Activated CD4-positive, alpha-beta T cell treated with anti-CD3 and anti-CD28 coated beads, Interleukin-2, amount 10 ng/mL, durations not matched to agents 7 days and 5 days (primary cell): ENCODE results near the gene ACOX1. TPM values are rescaled to one million over a fixed set of nuclear protein-coding genes. Genes with fewer than 3 reads are reported as not detected.

Experiments
- CTCF ChIA-PET: fragments of 350-600 bp; sonication (Branson Sonifier 250); formaldehyde crosslinking; loops from one replicate; lab custom pipeline; 2021; ENCODE audit warnings: antibody characterized with exemption; lab: Charles Lee
- POLR2A ChIA-PET: fragments of 350-600 bp; sonication (Branson Sonifier 250); formaldehyde crosslinking; loops from one replicate; lab custom pipeline; 2021; ENCODE audit warnings: antibody characterized with exemption; lab: Charles Lee
- DNase-seq: peaks from one replicate; pipeline ENCODE4 v3.0.0-alpha.2; 2020
- H3K27ac Mint-ChIP-seq: one replicate; pipeline ENCODE4 v1.8.0; 2021; ENCODE audit warnings: mild to moderate bottlenecking, moderate library complexity, mixed read lengths
- H3K27me3 Mint-ChIP-seq: one replicate; pipeline ENCODE4 v1.8.0; 2021; ENCODE audit warnings: mixed read lengths
- H3K36me3 Mint-ChIP-seq: one replicate; pipeline ENCODE4 v1.8.0; 2021; ENCODE audit warnings: low read depth, mixed read lengths
- H3K4me1 Mint-ChIP-seq: one replicate; pipeline ENCODE4 v1.8.0; 2021; ENCODE audit warnings: mixed read lengths
- H3K4me3 Mint-ChIP-seq: one replicate; pipeline ENCODE4 v1.8.0; 2021; ENCODE audit warnings: mild to moderate bottlenecking, moderate library complexity, mixed read lengths
- H3K9me3 Mint-ChIP-seq: one replicate; pipeline ENCODE4 v1.8.0; 2021; ENCODE audit warnings: mixed read lengths
- total RNA-seq, 2 experiments: library from RNA; stranded (reverse); gene quantifications; one replicate each; pipeline ENCODE4 v1.2.3, GENCODE V29; 2021

The ACOX1 gene
- total RNA-seq, 2 experiments from 2014 or later, result 27.8 to 34.7 TPM

DNA sequence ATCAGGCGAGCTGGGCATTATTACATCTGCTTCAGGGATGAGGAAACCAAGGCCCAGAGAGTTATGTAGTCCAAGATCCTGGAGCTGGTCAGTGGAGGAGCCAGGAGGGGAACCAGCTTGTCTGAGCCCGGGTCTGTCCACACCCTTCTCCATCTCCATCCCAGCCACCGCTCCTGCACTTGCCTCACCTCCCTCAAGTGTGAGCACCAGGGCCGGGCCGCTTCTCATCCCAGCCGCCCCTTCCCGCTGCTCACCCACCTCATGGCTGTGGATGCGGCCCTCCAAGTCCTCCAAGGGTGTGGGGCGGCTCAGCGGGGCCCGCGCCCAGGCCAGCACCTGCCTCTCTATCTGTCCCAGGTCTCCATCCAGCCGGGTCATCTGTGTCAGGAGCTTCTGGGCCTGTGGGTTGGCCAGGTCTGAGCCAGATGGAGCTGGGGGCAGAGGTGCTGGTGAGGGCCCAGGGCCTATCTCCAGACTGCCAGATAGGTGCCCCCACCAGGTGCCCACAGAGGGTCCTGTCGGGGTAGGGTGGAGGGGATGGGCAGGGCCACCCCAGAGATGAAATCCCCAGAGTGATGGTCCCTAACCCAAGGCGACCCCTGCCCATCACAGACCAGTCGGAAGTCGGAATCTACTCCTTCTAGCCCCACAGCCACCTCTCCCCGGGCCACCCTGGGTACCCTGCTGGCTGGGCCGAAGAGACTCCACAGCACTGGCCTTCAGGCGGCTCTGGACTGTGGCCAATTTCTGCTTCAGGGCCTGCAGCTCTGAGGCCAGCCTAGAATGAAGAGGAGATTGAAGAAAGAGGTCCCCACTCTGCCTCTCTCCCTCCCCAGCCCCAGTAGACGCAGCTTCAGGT lies 38.7 kb upstream of the ACOX1 start:
- ChIA-PET CTCF (interaction anchor here (0.6 to 2.8 kb wide), 6 partner anchors 9 to 298 kb away, joined by 3 to 7 read pairs (median 5); partner anchors contain the start of gene EVPL), POLR2A (no interaction called here)
- H3K36me3 Mint-ChIP-seq, result no peaks in the 10 kb centered on the region
- DNase-seq, result no peak
- no peak overlapping the region for H3K4me3 Mint-ChIP-seq
- no peaks in the 10 kb centered on the region for H3K9me3 Mint-ChIP-seq
- H3K4me1 Mint-ChIP-seq, result peaks cover 5% of the 10 kb centered on the region
- H3K27ac Mint-ChIP-seq, result no peak overlapping the region
- H3K27me3 Mint-ChIP-seq, result no peaks in the 10 kb centered on the region

DNA sequence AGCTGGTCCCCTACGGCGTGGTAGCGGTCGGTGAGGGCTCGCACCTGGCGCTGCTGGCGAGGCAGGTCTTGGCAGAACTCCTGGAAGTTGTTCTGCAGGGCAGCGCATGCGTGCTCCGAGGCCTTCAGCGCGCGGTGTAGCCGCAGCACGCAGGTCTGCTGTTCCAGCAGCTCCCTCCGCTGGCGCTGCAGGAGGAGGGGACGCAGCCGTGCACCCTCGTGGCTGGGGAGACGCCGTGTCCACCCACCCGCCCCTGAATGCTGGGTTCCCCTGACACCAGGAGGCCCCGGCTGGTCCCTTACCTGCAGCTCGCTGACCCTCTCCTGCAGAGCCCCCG lies 35.9 kb upstream of the ACOX1 start:
- no peak overlapping the region for H3K27ac Mint-ChIP-seq
- DNase-seq, result no peak
- ChIA-PET POLR2A (interaction anchor here (0.9 kb wide), 1 partner anchor 21 kb away, joined by 3 read pairs; no protein-coding TSS in a partner anchor), CTCF (interaction anchor here (0.8 to 2.3 kb wide), 27 partner anchors 10 to 383 kb away, joined by 3 to 31 read pairs (median 4); partner anchors contain the start of genes CDK3, EXOC7, SRP68 and WBP2)
- H3K9me3 Mint-ChIP-seq, result no peaks in the 10 kb centered on the region
- H3K4me3 Mint-ChIP-seq, result no peak overlapping the region
- no peaks in the 10 kb centered on the region for H3K27me3 Mint-ChIP-seq
- no peaks in the 10 kb centered on the region for H3K36me3 Mint-ChIP-seq
- peaks cover 5% of the 10 kb centered on the region for H3K4me1 Mint-ChIP-seq

DNA sequence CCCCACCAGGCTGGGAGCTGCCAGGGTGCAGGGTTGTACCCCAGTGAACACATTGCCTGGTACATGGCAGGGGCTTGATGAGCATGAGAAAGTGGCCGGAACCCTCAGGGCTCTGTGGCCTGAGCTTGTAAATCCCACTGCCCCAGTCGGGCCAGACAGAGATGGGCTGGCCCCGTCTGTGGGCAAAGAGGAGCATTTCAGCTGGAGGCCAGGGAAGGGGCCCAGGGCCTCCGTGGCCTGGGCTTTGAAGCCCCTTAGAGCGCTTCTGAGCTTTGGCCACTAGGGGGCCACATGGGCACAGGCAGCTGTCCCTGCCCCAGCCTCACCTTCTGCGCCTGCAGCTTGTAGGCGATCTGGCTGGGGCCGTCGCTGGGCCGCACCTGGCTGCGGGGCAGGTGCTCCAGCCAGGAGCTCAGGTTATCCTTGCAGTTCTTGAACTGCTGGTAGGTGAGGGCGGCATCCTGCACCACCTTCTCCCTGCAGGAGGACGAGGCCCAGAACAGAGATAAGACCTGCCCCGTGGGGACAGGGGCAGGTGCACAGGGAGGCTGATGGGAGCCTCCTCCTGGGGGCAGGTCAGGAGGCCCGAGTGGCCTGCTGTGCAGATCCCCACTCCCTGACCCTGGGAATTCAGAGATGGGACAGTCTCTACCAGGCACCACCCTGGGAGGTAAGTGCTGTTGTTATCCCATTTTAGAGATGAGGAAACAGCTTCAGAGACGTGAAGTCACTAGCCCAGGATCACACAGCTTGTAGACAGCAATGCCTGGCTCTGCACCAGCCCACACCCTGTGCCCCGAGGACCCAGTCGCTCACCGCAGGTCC lies 35.3 kb upstream of the ACOX1 start:
- POLR2A ChIA-PET, result interaction anchor here (0.9 kb wide), 1 partner anchor 21 kb away, joined by 3 read pairs; no protein-coding TSS in a partner anchor
- H3K27ac Mint-ChIP-seq, result peak overlapping the region; percentile 62
- H3K4me1 Mint-ChIP-seq, result peaks cover 5% of the 10 kb centered on the region
- CTCF ChIA-PET, result interaction anchor here (0.6 to 2.3 kb wide), 37 partner anchors 9 to 384 kb away, joined by 3 to 31 read pairs (median 4); partner anchors contain the start of genes CDK3, EXOC7, SPHK1 and SRP68
- no peaks in the 10 kb centered on the region for H3K9me3 Mint-ChIP-seq
- no peaks in the 10 kb centered on the region for H3K27me3 Mint-ChIP-seq
- DNase-seq, result peak; percentile 84
- no peaks in the 10 kb centered on the region for H3K36me3 Mint-ChIP-seq
- no peak overlapping the region for H3K4me3 Mint-ChIP-seq

DNA sequence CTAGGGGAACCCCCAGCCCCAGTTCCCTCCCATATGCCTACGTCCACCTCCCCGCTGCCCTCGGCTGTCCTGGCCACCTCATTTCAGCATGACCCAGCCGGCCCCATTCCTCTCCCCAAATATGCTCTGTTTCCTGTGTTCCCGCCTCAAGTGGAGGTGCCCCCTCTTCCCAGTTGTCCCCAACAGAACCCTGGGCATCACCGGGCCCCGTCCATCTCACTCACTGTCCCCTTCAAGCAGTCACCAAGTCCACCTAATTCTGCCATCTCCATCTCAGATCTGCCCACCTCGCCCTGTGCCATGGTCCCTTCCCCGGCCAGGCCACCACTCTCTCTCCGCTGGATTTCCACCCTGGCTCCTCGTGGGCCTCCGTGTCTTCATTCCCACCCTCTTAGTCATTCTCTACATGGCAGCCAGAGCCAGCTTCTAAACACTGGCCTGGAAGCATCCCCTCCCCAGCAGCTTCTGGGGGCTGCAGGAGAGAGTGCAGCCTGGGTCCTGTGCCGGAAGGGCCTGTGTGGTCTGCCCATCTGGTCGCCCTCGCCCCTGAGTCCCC lies 34.5 kb upstream of the ACOX1 start:
- no peak overlapping the region for H3K4me3 Mint-ChIP-seq
- POLR2A ChIA-PET, result no interaction called here
- peaks cover 5% of the 10 kb centered on the region for H3K4me1 Mint-ChIP-seq
- H3K27me3 Mint-ChIP-seq, result no peaks in the 10 kb centered on the region
- CTCF ChIA-PET, result interaction anchor here (0.6 to 2.3 kb wide), 25 partner anchors 8 to 371 kb away, joined by 3 to 31 read pairs (median 4); partner anchors contain the start of genes CDK3, SPHK1 and WBP2
- H3K36me3 Mint-ChIP-seq, result no peaks in the 10 kb centered on the region
- H3K9me3 Mint-ChIP-seq, result no peaks in the 10 kb centered on the region
- peak overlapping the region; percentile 64 for H3K27ac Mint-ChIP-seq
- no peak for DNase-seq

DNA sequence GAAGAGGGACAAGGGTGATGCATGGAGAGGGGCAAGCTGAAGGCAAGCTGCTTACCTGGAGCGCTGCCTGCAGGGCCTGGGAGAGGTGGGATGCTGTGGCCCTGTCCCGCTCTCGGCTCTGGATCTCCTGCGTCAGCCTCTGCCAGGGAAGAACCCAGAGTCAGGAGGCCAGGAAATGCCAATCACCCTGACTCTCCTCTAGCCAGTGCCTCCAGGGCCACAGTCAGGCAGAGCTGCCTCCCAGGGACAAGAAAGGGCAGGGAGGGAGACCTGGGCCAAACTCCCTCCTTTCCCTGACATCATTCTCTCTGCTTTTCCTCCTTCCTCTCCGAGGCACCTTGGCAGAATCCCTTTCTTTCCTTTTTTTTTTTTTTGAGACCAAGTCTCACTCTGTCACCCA lies 33.0 kb upstream of the ACOX1 start:
- H3K4me3 Mint-ChIP-seq, result no peak overlapping the region
- H3K9me3 Mint-ChIP-seq, result no peaks in the 10 kb centered on the region
- no peaks in the 10 kb centered on the region for H3K27me3 Mint-ChIP-seq
- peaks cover 5% of the 10 kb centered on the region for H3K4me1 Mint-ChIP-seq
- ChIA-PET CTCF (interaction anchor here (0.6 to 5.0 kb wide), 5 partner anchors 12 to 387 kb away, joined by 3 to 29 read pairs (median 4); partner anchors contain the start of gene CDK3), POLR2A (no interaction called here)
- DNase-seq, result no peak
- H3K27ac Mint-ChIP-seq, result peak overlapping the region; percentile 41
- no peaks in the 10 kb centered on the region for H3K36me3 Mint-ChIP-seq

DNA sequence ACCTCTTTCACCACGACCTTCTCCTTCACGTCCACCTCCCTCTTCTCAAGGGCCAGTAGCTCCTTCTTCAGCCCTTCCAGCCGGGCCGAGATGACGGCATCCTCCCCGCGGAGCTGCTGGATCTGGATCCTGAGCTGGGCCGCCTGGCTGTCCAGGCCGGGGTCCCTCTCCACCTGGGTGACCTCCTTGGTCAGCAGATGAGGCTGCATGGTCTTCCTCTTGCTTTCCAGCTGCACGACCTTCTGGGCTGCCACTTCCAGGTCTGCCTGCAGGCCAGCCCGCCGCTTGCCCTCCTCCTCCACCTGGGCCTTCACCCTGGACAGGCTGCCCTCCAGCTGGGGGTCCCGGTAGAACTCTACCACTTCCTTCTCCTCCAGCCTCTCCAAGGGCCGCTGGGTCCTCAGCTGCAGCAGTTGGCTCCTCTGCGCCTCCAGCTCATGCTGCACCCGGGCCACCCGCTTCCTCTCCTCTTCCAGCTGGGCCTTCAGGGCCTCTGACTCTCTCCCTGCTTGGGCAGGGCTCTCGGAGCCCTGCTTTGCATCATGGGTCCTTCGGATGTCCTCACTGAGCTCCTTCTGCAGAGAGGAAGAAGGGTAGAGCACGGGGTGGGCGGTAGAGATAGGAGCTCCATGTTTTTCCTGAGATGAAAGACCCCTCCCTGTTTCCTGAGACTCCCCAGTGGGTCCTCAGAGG lies 31.1 kb upstream of the ACOX1 start:
- POLR2A ChIA-PET, result no interaction called here
- H3K27ac Mint-ChIP-seq, result no peak overlapping the region
- no peaks in the 10 kb centered on the region for H3K9me3 Mint-ChIP-seq
- no peak overlapping the region for H3K4me3 Mint-ChIP-seq
- no peak for DNase-seq
- H3K27me3 Mint-ChIP-seq, result no peaks in the 10 kb centered on the region
- no peaks in the 10 kb centered on the region for H3K36me3 Mint-ChIP-seq
- H3K4me1 Mint-ChIP-seq, result peaks cover 7% of the 10 kb centered on the region
- CTCF ChIA-PET, result interaction anchor here (0.5 to 5.0 kb wide), 5 partner anchors 10 to 540 kb away, joined by 3 to 29 read pairs (median 5); partner anchors contain the start of gene CDK3

DNA sequence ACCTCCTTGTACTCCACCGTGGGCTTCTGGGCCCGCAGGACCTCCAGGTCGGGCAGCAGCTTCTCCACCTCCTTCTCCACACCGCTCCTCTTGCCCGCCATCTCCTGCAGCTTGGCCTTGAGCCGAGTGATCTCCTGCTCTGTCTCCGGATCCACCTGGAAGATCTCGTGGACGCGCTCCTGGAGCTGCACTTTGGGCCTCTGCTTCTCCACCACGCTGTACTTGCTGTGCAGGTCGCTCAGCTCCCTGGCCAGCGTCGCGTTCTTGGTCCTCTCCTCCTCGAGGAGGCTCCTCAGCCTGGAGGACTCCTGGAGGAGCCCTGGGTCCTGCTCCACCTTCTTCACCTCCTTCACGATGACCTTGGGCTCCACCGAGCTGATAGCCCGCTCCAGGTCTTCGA lies 30.5 kb upstream of the ACOX1 start:
- H3K27me3 Mint-ChIP-seq, result no peaks in the 10 kb centered on the region
- no peaks in the 10 kb centered on the region for H3K36me3 Mint-ChIP-seq
- DNase-seq, result no peak
- H3K4me3 Mint-ChIP-seq, result no peak overlapping the region
- H3K9me3 Mint-ChIP-seq, result no peaks in the 10 kb centered on the region
- H3K27ac Mint-ChIP-seq, result no peak overlapping the region
- CTCF ChIA-PET, result interaction anchor here (0.6 to 5.0 kb wide), 4 partner anchors 9 to 428 kb away, joined by 3 to 29 read pairs (median 9); partner anchors contain the start of genes CDK3 and MRPL38
- POLR2A ChIA-PET, result no interaction called here
- H3K4me1 Mint-ChIP-seq, result peaks cover 7% of the 10 kb centered on the region

DNA sequence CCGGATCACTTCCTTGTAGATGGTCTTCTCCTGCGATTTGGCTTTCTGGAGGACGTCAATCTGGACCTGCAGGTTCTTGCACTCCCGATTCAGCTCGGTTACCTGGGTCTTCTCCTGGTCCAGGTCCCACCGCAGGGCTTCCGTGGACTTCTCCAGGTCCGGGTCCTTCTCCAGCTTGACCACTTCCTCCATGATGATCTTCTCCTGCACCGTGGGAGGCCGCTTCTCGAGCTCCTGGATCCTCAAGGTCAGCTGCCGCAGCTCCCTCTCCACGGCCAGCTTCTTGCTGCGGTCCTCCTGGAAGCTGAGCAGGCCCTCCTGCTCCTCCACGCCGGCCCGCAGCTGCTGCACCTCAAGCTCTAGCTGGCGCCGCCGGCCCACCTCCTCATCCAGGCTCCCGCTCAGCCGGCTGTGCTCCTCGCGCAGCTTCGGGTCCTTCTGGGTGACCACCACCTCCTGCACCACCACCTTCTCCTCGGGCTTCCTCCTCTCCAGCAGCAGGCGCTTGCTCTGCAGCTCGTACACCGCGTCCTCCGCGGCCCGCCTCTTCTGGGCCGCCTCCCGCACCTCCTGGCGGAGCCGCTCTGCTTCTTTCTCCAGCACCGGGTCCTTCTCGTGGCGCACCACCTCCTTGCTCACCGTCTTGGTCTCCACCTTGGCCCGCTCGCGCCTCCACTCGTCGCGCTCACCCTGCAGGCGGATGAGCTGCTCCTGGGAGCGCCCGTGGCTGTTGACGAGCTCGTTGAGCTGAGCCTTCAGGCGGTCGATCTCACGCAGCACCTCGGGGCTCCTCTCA lies 29.9 kb upstream of the ACOX1 start:
- Mint-ChIP-seq H3K4me1 (peaks cover 2% of the 10 kb centered on the region), H3K4me3 (no peak overlapping the region), H3K36me3 (no peaks in the 10 kb centered on the region), H3K27me3 (no peaks in the 10 kb centered on the region), H3K27ac (no peak overlapping the region), H3K9me3 (no peaks in the 10 kb centered on the region)
- ChIA-PET CTCF (interaction anchor here (0.6 to 5.0 kb wide), 5 partner anchors 8 to 427 kb away, joined by 3 to 29 read pairs (median 5); partner anchors contain the start of genes CDK3, GALK1 and MRPL38), POLR2A (interaction anchor here (0.6 kb wide), 1 partner anchor 231 kb away, joined by 3 read pairs; no protein-coding TSS in a partner anchor)
- no peak for DNase-seq

DNA sequence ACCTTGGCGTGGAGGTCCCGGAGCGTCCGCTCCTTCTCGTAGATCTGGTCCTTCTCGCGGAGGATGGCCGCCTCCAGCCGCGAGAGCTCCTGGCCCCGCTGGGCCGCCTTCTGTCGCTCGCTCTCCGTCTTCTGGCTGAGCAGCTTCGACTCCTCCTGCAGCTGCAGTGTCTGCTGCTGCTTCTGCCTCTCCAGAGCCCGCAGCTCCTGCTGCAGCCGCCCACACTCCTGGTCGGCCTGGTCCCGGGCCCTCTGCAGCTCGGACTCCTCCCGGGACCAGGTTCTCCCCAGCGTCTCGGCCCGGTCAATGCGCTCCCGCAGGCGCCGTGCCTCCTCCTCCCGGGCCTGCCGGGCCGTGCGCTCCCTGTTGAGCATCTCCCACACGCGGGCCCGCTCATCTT lies 29.2 kb upstream of the ACOX1 start:
- Mint-ChIP-seq H3K27me3 (no peaks in the 10 kb centered on the region), H3K36me3 (no peaks in the 10 kb centered on the region), H3K4me1 (peaks cover 2% of the 10 kb centered on the region), H3K9me3 (no peaks in the 10 kb centered on the region), H3K27ac (peak overlapping the region; percentile 9), H3K4me3 (no peak overlapping the region)
- ChIA-PET POLR2A (no interaction called here), CTCF (interaction anchor here (0.6 to 5.0 kb wide), 6 partner anchors 8 to 335 kb away, joined by 3 to 29 read pairs (median 5); partner anchors contain the start of genes CDK3, GALK1 and MRPL38)
- DNase-seq, result no peak

DNA sequence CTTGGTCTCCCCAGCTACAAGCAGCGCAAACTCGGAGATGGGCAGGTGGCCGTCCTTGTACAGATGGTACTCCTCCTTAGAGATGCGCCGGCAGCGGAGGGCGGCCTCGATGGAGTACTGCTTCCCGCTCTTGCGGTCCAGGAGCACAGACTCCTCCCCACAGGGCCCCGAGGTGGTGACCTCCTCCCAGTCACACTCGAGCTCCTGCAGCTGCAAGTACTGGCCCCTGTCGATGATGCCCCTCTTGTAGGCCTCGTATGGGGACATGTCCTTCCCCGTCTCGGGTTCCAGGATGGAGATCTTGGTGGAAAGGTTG lies 28.8 kb upstream of the ACOX1 start:
- no peak for DNase-seq
- H3K9me3 Mint-ChIP-seq, result no peaks in the 10 kb centered on the region
- H3K4me1 Mint-ChIP-seq, result peaks cover 2% of the 10 kb centered on the region
- no peaks in the 10 kb centered on the region for H3K27me3 Mint-ChIP-seq
- H3K4me3 Mint-ChIP-seq, result no peak overlapping the region
- H3K36me3 Mint-ChIP-seq, result no peaks in the 10 kb centered on the region
- CTCF ChIA-PET, result interaction anchor here (0.6 to 5.0 kb wide), 5 partner anchors 7 to 336 kb away, joined by 3 to 29 read pairs (median 7); partner anchors contain the start of genes CDK3 and MRPL38
- POLR2A ChIA-PET, result no interaction called here
- H3K27ac Mint-ChIP-seq, result no peak overlapping the region
